ENCODE measurements around the gene EPB41L3.
"Not testable (repeated sequence)": the region's sequence is repeated elsewhere in the genome, so short reads cannot be mapped to it uniquely, and the experiment has no call there.

EPB41L3 gene

DNA sequence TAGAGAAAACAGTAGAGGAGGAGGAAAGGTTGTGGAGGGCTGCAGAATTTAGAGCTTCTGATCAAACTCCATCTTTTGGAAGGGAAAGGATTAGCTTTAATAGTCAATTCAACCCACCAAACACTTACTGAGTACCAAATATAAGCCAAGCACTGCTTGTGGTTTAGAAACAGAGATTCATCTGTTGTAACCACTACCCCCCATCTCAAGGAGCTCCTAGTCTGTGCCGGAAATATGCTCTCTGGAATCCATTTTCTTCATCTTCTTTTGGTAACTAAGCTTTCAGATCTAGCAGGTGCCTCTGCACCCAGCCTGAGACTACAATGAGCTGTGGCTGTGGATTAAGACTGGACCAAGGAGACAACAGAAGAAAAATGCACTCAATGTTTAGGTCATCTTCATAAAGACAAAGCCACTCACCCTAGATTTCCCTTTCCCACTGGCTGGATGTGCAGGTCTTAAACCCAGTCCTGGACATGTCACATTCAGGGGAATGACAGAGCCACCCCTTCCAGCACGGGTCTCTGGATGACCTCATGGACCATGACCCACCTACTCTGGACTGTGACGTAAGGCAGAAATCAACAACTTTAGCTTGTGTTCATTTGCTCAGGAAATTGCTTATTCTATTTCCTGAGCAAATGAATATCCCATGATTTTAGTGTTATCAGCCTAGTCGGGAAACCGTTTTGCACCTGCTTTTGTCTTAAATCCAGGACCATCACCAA, 52.9 kb downstream of the EPB41L3 start:
- DNase-seq, result no peak

DNA sequence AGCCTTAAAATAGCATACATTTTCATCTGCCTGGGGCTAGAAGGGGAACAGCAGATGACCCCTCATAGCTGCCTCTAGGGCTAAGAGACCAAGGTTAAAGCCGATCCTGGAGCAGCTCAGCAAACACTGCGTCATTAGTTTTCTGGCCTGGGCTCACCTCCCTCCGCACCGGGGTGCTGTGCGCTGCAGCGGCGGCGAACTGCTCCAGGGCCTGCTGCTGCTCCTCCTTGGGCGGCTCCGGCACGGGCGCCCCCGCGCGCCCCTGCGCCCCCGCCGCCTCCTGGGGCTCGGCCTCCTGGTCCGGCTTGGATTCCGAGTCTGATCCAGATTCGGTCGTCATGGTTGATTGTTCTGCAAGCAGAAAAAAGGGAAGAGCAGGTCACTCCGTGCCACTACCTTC, 55.0 kb downstream of the EPB41L3 start:
- DNase-seq, result no peak

DNA sequence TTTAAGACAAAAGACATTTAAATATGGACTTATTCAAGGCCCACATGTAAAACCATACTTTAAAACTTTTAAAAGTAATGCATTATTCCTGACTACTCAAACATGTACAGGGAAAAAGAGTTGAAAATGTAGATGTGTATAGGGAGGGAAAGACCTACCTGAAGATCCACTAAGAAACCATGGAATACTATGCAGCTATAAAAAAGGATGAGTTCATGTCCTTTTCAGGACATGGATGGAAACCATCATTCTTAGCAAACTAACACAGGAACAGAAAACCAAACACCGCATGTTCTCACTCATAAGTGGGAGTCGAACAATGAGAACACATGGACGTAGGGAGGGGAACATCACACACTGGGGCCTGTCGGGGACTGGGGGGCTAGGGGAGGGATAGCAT, 55.8 kb downstream of the EPB41L3 start:
- not testable (repeated sequence) for DNase-seq

GRCh38 chr18:5484526-5484925, 59.3 kb downstream of the EPB41L3 start:
- no peak for DNase-seq

DNA sequence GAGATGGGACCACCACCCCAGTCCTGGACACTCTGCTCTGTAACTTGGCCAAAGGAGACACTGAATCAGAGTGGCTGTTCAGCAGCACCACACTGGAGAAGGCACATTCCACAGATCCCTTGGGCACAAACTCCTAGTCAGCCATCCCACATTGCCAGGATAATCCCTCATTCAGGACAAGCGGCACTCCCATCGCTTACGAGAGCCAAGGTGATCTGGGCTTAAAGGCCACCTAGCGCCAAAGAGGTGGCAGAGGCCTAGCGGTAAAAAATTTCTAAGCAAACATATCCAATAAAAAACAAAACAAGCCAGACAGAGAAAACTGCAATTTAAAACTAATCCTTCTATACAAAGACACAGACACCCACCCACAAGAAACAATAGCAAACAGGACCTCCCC, 62.2 kb downstream of the EPB41L3 start:
- no peak for DNase-seq

DNA sequence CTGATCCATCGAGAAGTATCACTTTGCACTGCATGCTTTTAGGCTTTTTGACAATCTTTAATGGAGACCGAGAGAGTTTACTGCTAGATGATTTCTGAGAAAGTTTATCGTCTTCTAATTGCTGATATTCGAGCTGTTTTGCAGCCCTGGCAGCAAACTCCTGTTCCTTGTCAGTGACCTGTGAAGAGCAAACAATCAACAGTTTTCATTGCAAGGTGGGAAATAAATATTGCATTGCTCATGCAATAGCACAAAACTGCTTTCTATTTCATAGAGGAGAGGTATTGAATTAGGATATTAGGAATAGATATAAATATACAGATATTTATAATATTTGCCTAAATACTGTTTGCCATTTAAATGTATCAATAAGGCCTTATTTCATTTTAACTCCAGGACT, 65.5 kb downstream of the EPB41L3 start:
- no peak for DNase-seq

DNA sequence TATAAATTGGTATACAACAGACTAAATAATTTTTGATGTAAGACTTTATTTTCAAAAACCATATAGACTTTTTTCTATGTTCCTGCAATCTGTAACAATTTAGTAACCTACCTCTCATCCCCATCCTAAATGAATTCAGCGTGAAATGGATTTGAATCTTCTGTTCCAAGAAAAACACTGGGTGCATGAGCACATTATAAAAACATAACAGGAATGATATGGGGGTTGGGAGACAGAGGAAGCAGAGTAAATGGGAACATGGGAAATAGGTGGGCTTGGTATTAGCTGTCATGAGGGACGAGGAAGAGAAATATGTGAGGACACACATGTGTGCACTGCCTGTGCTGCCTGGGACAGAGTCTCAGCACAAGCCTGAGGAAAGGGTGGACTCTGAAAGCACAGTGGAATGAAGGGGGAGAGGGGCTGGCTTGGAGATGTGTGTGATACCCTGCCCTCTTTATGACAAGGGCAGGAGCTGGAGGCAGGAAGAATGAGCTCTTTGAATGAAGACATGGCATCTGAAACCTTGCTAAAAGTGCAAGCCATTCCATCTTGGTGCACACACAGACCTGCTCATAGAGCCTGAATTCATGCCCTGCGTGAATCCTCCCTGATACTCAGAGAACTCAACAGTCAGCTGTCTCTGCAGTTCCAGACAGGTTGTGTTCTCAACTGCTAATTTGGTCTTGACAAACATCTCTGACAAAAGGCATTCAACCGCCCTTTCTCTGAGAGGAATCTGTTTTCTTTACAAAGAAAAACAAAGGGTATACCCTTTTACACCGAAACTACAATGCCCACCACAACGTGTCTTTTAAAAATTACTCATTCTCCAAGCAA, 66.6 kb downstream of the EPB41L3 start:
- DNase-seq, result no peak

DNA sequence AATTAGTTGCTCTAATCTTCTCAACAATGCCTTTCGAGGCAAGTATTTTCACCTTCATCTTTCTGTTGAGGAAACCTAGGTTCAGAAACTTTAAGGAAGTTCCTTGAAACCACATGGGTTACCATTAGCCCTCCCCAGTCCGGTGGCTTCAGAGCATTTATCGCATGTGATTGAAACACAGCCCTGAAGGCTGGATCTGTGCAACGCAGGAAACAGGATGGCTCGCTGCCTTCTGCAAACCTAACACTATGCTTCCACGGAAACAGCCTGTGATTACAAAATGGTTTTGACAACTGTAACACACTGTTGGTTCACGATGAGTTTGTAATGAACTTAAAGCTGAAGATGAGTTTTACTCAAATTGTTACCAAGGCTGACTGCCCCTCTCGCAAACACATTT, 68.5 kb downstream of the EPB41L3 start:
- DNase-seq, result no peak

- DNase-seq, result no peak
Observed at GRCh38 chr18:5469340-5469739, 74.5 kb downstream of the EPB41L3 start.

DNA sequence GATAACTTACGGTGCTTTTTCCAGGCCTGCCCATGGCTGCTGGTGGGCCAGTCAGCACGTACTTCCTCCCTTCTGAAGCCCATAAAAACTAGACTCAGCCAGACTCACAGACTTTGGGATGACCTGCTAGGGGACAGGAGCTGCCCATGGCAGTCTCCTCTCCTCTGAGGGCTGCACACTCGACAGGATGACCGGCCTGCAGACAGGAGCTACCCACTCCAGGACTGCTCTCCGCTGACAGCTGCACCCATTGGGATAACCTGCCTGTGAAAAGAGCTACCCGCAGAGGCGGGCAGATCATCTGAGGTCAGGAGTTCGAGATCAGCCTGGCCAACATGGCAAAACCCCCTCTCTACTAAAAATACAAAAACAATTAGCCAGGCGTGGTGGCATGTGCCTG, 75.4 kb downstream of the EPB41L3 start:
- DNase-seq, result no peak

DNA sequence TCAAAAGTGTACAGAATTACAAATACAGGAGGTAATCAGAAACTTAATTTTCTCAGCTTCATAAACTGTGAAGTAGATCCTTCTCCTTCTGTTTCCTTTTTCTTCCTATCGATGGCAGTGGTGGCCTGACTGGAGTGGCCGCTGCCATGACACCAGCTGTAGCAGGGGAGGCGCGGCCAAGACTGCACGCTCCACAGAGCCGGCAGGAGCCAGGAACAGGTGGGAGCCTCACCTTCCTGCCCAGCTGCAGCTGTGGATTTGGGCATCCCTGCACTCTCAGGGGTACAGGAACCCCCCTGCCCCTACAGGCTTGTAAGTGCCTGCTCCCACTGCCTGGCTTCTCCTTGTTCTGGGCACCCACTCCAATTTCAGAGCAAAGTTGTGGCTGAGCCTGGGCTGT, 76.1 kb downstream of the EPB41L3 start:
- DNase-seq, result no peak

- no peak for DNase-seq
Observed at GRCh38 chr18:5466256-5466655, 77.5 kb downstream of the EPB41L3 start.

GRCh38 chr18:5464251-5464650, 79.5 kb downstream of the EPB41L3 start:
- no peak for DNase-seq

DNA sequence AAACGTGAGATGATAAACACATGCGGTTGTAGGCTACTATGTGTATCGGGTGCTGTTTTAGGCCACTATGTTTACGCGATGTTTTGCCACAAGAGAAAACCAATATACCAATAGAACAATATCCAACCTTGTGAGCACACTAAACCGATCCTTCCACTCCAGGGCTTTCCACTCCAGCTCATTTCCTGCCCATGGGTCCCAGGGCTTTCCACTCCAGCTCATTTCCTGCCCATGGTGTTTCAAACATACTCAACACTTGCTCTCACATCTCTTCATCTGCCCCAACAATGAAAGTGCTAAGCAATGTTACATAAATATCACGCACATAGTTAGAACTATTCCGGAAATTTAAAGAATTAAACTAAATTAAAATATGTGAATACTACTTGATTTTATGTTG, 80.0 kb downstream of the EPB41L3 start:
- no peak for DNase-seq

DNA sequence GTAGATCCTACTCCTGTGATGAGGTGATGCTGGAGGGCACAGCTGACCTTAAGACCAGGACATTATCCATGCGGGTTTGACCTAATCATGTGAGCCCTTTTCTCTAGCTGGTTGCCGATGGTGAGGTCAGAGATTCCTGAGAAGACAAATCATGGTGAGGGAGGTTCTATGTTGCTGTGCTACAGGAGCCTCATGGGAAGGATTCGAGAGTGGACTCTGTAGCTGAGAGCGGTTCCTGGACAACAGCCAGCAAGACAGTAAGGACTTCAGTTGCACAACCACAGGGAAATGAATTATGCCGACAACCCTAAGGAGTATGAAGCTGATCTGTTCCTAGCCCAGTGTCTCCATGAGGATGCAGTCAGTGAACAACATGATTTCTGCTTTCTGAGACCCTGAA, 80.4 kb downstream of the EPB41L3 start:
- no peak for DNase-seq

- no peak for DNase-seq
Observed at GRCh38 chr18:5462227-5462626, 81.6 kb downstream of the EPB41L3 start.

GRCh38 chr18:5461041-5461440, 82.8 kb downstream of the EPB41L3 start:
- no peak for DNase-seq

DNA sequence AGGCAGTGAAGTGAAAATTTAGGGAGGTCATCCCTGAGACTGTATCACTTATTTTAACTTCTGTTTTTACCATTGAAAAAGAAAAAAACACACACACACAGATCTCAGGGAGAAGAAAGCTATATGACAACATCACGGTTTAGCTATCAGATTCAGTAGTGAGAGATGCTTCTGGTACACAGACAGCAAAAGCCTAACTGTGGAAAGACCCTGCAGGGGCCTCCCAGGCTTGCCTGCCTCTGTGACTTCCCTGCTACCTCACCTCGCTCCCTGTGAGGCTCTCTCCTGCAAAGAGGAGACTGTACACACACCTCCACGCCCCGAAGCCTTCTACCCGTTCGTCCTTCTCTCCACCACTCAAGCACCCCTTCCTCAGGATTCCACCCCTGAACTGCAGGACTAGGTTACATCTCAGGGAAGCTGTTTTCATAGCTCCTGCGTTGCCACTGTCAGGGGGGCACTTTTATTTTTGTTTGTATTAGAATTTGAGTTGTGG, 86.3 kb downstream of the EPB41L3 start:
- no peak for DNase-seq

DNA sequence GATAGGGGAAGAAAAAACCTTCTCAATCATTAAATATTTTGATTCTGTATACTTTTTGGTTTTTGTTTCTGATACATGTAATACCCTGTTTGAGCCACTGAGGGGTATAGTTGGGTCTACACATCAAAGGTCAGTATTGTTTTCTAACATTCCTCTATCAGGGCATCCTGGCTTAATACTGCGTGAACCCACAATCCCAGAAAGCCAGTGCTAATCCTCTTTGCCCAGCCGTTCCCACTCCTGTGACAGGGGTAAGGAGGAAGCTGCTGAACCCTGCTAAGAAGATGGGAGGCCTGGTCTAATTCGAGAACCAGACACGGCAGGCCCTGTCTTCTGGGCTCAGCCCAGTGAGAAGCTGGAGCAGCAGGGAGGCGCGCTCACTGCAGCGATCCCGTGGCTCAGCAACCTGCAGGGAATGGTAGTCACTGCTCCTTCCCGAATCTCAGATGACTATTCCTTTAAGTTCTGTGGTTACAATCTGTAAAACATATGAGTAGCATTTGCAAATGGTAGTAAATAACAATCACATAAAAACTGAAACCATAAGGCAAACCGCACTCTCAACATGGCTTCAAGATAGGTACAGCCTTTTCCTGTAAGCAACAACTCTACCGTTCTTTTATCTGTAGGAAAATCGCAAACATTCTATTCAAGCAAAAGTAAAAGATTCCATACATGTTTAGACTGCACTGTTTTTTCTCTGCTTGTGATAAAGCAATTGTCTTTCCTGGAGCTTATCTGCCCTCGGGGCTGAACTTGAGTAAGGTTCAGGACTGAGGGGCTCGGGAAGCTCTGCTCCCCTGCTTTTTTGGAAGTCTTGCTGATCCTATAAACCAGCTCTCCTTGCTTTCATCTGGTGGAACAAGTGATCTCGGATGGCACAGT, 87.0 kb downstream of the EPB41L3 start:
- no peak for DNase-seq

DNA sequence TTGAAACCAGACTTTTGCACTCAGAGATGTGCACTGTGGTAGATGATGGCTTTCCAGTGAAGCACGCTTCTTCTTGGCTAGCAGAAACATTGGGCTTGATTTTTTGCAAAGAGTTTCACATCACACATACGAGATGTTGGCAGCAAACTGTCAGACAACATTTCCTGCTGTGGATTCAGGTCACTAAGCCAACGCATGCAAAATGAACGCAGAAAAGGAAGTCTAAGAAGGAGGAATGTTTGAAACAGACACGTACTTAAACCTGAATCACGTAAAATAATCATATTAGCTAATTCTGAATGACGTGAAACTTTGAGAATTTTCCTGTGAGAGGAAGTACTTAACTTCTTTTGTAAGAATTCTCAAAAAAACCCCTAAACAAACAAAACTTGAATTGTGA, 88.1 kb downstream of the EPB41L3 start:
- no peak for DNase-seq

DNA sequence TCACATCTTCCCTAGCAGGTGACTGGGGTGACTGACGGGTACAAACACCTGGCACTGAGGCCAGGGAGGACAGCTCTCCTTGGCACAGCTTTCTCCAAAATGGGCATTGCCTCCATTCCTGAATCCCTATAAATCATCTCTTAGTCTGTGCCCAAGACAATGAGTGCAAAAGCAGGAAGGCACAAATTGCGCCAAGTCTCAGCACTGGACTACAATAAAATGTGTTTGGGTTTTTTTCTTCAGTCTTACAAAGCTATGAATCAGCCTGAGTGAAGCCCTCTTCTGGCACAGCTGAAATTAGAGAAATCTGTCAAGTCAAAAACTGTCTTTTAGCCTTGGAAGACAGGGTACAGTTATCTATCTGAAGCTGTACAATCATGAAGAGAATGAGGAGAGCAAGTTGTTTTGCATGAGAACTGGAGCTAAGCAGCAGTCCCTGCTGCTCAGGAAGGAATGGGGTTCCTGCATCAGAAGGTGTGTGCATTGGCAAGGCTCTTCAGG, 90.8 kb downstream of the EPB41L3 start:
- DNase-seq, result no peak

GRCh38 chr18:5451871-5452270, 91.9 kb downstream of the EPB41L3 start:
- no peak for DNase-seq

DNA sequence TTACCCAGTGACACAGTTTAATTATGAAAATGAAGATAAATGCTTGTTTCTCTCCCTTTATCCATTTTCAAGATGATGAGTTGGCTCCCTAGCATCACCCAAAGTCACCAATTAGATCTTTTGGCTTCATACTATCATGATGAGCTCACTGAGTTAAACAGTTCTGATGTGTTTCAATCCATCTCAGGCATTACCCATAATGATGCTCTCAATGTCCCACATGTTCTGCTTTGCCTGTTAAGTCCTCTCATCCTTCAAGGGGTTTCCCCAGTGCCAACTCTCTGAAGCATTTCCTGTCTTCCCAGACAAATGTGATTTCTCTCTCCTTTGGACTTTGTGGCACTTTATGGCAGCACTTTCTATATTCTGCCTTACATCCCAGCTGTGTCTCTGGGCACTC, 92.6 kb downstream of the EPB41L3 start:
- DNase-seq, result no peak

All from activated naive CD4-positive, alpha-beta T cell treated with anti-CD3 and anti-CD28 coated beads, Interleukin-2, amount 50 U/mL, for 16 hours (primary cell).